Measurements from ENCODE around the gene WFDC1.

Gene WFDC1

GRCh38 chr16:84368308-84368996 is 73.8 kb downstream of the WFDC1 start, which contains the start of gene ATP2C2:
TSS of gene ATP2C2 (plus strand) at chr16:84368538. CDS start at chr16:84368616, 78 bp downstream.
- Histone ChIP-seq H2BK5ac (ENCODE audit: low read length) (no peak within 1 kb of the TSS), H2BK120ac (ENCODE audit: low read depth, low read length) (no peak within 1 kb of the TSS), H3K56ac (ENCODE audit: low read length) (peak within 1 kb of the TSS; percentile 81), H3K9ac (ENCODE audit: low read length) (peak within 1 kb of the TSS; percentile 57), H3K79me2 (ENCODE audit: control insufficient read depth, insufficient read depth, low read length) (no peaks in the 10 kb centered on the region), H3K79me1 (ENCODE audit: low read length) (no peaks in the 10 kb centered on the region), H3K27me3 (ENCODE audit: insufficient read depth, low read length, poor library complexity) (no peaks in the 10 kb centered on the region), H3K4me1 (ENCODE audit: control insufficient read depth, low read depth, low read length) (peaks cover 4% of the 10 kb centered on the region), H3K18ac (ENCODE audit: low read length) (no peak within 1 kb of the TSS), H3K4me2 (ENCODE audit: low read length) (peak within 1 kb of the TSS; percentile 74), H4K5ac (ENCODE audit: low read length) (no peak within 1 kb of the TSS), H3K23ac (ENCODE audit: low read length) (no peak within 1 kb of the TSS), H3K4ac (ENCODE audit: low read depth, low read length) (no peak within 1 kb of the TSS), H2AK5ac (ENCODE audit: low read length) (no peak within 1 kb of the TSS), H3K36me3 (ENCODE audit: control insufficient read depth, insufficient read depth, low read length) (no peaks in the 10 kb centered on the region), H3K4me3 (ENCODE audit: low read length) (peak within 1 kb of the TSS; percentile 20), H2BK15ac (replicated peaks; ENCODE audit: low read depth) (no peak within 1 kb of the TSS), H4K8ac (ENCODE audit: low read depth, low read length) (no peak within 1 kb of the TSS), H3K27ac (ENCODE audit: low read depth, low read length) (no peak within 1 kb of the TSS)
- no CpG with 5 or more reads among the region's 66 CpGs for WGBS (ENCODE audit: extremely low coverage, insufficient coverage, low lambda C conversion rate)
- peak; percentile 75 for DNase-seq

- Histone ChIP-seq H4K5ac (ENCODE audit: low read length) (no peak overlapping the region), H3K79me1 (ENCODE audit: low read length) (no peaks in the 10 kb centered on the region), H2BK120ac (ENCODE audit: low read depth, low read length) (no peak overlapping the region), H3K27me3 (ENCODE audit: insufficient read depth, low read length, poor library complexity) (no peaks in the 10 kb centered on the region), H3K4ac (ENCODE audit: low read depth, low read length) (no peak overlapping the region), H3K9ac (ENCODE audit: low read length) (no peak overlapping the region), H2BK15ac (replicated peaks; ENCODE audit: low read depth) (no peak overlapping the region), H3K79me2 (ENCODE audit: control insufficient read depth, insufficient read depth, low read length) (no peaks in the 10 kb centered on the region), H2BK5ac (ENCODE audit: low read length) (no peak overlapping the region), H3K4me2 (ENCODE audit: low read length) (no peak overlapping the region), H3K27ac (ENCODE audit: low read depth, low read length) (no peak overlapping the region), H3K23ac (ENCODE audit: low read length) (no peak overlapping the region), H3K4me3 (ENCODE audit: low read length) (no peak overlapping the region), H3K18ac (ENCODE audit: low read length) (no peak overlapping the region), H2AK5ac (ENCODE audit: low read length) (no peak overlapping the region), H3K36me3 (ENCODE audit: control insufficient read depth, insufficient read depth, low read length) (no peaks in the 10 kb centered on the region), H4K8ac (ENCODE audit: low read depth, low read length) (no peak overlapping the region), H3K56ac (ENCODE audit: low read length) (peak overlapping the region; percentile 34), H3K4me1 (ENCODE audit: control insufficient read depth, low read depth, low read length) (peaks cover 4% of the 10 kb centered on the region)
- no CpG with 5 or more reads among the region's 7 CpGs for WGBS (ENCODE audit: extremely low coverage, insufficient coverage, low lambda C conversion rate)
- no peak for DNase-seq
Measured at GRCh38 chr16:84369105-84369504, 74.4 kb downstream of the WFDC1 start.

DNA sequence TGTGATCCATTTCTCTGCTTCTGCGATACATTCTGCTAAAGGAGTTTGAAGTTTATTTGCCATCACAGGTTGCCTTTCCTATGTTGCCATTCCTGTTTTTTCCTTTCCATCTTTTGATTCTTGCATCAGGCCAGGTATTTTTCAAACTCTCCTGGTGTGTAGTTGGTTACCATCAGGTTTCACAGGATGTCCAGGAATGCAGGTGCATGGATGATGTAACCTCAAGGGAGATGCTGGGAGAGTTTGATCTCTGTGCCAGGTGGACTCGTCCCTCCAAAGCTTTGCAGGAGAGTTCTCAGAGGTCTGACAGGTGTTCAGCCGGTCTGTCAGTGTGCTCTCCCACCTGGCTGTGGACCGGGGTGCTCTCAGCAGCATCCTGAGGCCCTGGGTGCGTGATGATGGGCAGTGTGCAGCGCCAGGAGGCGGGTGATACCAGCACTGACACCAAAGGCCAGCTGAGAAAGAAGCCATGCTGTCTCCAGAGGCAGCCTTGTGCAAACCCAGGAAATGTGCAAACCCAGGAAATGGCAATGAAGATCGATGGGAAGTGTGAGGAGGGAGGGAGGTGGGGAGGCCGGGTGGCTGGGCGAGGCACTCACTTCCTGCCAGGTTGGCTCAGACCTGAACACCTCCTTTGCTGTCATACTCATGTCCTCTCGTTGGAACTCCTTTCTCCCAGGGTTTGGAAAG is 75.4 kb downstream of the WFDC1 start:
- Histone ChIP-seq H3K27ac (ENCODE audit: low read depth, low read length) (no peak overlapping the region), H3K4ac (ENCODE audit: low read depth, low read length) (no peak overlapping the region), H3K56ac (ENCODE audit: low read length) (no peak overlapping the region), H3K27me3 (ENCODE audit: insufficient read depth, low read length, poor library complexity) (no peaks in the 10 kb centered on the region), H3K9ac (ENCODE audit: low read length) (no peak overlapping the region), H3K79me1 (ENCODE audit: low read length) (no peaks in the 10 kb centered on the region), H2BK15ac (replicated peaks; ENCODE audit: low read depth) (no peak overlapping the region), H3K23ac (ENCODE audit: low read length) (no peak overlapping the region), H3K79me2 (ENCODE audit: control insufficient read depth, insufficient read depth, low read length) (no peaks in the 10 kb centered on the region), H4K5ac (ENCODE audit: low read length) (no peak overlapping the region), H3K4me2 (ENCODE audit: low read length) (no peak overlapping the region), H3K36me3 (ENCODE audit: control insufficient read depth, insufficient read depth, low read length) (no peaks in the 10 kb centered on the region), H3K4me1 (ENCODE audit: control insufficient read depth, low read depth, low read length) (peaks cover 4% of the 10 kb centered on the region), H4K8ac (ENCODE audit: low read depth, low read length) (no peak overlapping the region), H2BK5ac (ENCODE audit: low read length) (no peak overlapping the region), H2BK120ac (ENCODE audit: low read depth, low read length) (no peak overlapping the region), H3K4me3 (ENCODE audit: low read length) (no peak overlapping the region), H3K18ac (ENCODE audit: low read length) (no peak overlapping the region), H2AK5ac (ENCODE audit: low read length) (no peak overlapping the region)
- WGBS (ENCODE audit: extremely low coverage, insufficient coverage, low lambda C conversion rate) = no CpG with 5 or more reads among the region's 11 CpGs
- DNase-seq = peak; percentile 48

DNA sequence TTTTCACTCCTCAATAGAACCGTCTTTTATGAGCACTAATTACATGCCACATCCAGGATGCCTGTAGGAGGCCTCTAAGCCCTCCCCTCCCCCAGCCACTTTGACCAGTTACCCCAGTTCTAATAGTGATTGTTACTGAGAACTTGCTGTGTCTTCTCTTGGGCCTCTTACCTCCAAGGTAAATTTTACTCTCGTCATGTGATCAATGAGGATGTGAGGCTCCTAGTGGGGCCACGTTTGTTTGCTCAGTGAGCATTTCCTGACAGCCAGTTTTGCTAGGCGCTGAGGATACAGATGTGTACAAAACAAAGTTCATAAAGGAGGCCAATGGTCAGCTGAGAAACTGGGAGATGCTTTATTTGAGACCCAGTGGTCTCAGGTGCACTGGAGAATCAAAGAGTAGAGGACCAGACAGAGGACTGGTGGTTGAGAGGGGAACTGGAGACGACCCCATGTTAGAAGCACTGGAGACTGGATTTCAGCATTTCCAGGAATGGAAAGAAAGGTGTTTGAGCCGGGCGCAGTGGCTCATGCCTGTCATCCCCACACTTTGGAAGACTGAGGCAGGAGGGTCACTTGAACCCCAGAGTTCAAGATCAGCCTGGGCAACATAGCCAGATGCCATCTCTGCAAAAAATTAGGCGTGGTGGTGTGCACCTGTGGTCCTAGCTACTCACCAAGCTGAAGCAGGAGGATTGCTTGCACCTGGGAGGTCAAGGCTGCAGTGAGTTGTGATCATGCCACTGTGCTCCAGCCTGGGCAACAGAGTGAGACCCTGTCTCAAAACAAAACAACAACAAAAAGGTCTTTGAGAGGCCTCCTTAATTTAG is 76.3 kb downstream of the WFDC1 start:
- no peak overlapping the region for H2AK5ac ChIP-seq (ENCODE audit: low read length)
- no peak overlapping the region for H3K9ac ChIP-seq (ENCODE audit: low read length)
- H4K8ac ChIP-seq (ENCODE audit: low read depth, low read length) = no peak overlapping the region
- no peak overlapping the region for H3K4me2 ChIP-seq (ENCODE audit: low read length)
- no peak overlapping the region for H3K27ac ChIP-seq (ENCODE audit: low read depth, low read length)
- no peak overlapping the region for H3K56ac ChIP-seq (ENCODE audit: low read length)
- no CpG with 5 or more reads among the region's 8 CpGs for WGBS (ENCODE audit: extremely low coverage, insufficient coverage, low lambda C conversion rate)
- no peak overlapping the region for H3K4ac ChIP-seq (ENCODE audit: low read depth, low read length)
- H4K5ac ChIP-seq (ENCODE audit: low read length) = no peak overlapping the region
- H3K4me3 ChIP-seq (ENCODE audit: low read length) = no peak overlapping the region
- no peak overlapping the region for H2BK15ac ChIP-seq (replicated peaks; ENCODE audit: low read depth)
- H3K79me2 ChIP-seq (ENCODE audit: control insufficient read depth, insufficient read depth, low read length) = no peaks in the 10 kb centered on the region
- no peak overlapping the region for H2BK5ac ChIP-seq (ENCODE audit: low read length)
- H3K36me3 ChIP-seq (ENCODE audit: control insufficient read depth, insufficient read depth, low read length) = no peaks in the 10 kb centered on the region
- no peak overlapping the region for H3K23ac ChIP-seq (ENCODE audit: low read length)
- no peak for DNase-seq
- no peak overlapping the region for H2BK120ac ChIP-seq (ENCODE audit: low read depth, low read length)
- peaks cover 4% of the 10 kb centered on the region for H3K4me1 ChIP-seq (ENCODE audit: control insufficient read depth, low read depth, low read length)
- H3K18ac ChIP-seq (ENCODE audit: low read length) = no peak overlapping the region
- no peaks in the 10 kb centered on the region for H3K27me3 ChIP-seq (ENCODE audit: insufficient read depth, low read length, poor library complexity)
- no peaks in the 10 kb centered on the region for H3K79me1 ChIP-seq (ENCODE audit: low read length)

DNA sequence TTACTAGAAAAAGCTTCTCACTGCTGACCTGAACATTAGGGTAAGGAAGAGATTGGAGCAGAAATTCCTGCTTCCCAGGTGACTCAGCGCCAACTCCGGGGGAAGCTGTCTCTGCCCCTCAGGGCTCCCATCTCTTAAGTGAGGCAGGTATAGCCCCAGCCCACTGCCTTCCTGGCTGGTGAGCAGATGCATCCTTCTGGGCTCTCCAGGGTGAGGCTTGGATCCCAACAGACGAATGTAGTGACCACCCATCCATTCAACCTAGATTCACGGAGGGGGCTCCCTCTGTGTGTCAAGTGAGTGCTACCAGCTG is 76.8 kb downstream of the WFDC1 start:
- no peaks in the 10 kb centered on the region for H3K79me1 ChIP-seq (ENCODE audit: low read length)
- no peak overlapping the region for H2BK5ac ChIP-seq (ENCODE audit: low read length)
- no peak overlapping the region for H3K18ac ChIP-seq (ENCODE audit: low read length)
- H3K4me1 ChIP-seq (ENCODE audit: control insufficient read depth, low read depth, low read length) = peaks cover 4% of the 10 kb centered on the region
- no peak overlapping the region for H3K23ac ChIP-seq (ENCODE audit: low read length)
- no peak overlapping the region for H4K8ac ChIP-seq (ENCODE audit: low read depth, low read length)
- no peak overlapping the region for H3K4ac ChIP-seq (ENCODE audit: low read depth, low read length)
- no peak overlapping the region for H3K9ac ChIP-seq (ENCODE audit: low read length)
- H3K36me3 ChIP-seq (ENCODE audit: control insufficient read depth, insufficient read depth, low read length) = no peaks in the 10 kb centered on the region
- no CpG with 5 or more reads among the region's 4 CpGs for WGBS (ENCODE audit: extremely low coverage, insufficient coverage, low lambda C conversion rate)
- H3K27me3 ChIP-seq (ENCODE audit: insufficient read depth, low read length, poor library complexity) = no peaks in the 10 kb centered on the region
- H2AK5ac ChIP-seq (ENCODE audit: low read length) = no peak overlapping the region
- no peak overlapping the region for H3K27ac ChIP-seq (ENCODE audit: low read depth, low read length)
- DNase-seq = no peak
- no peak overlapping the region for H2BK15ac ChIP-seq (replicated peaks; ENCODE audit: low read depth)
- no peaks in the 10 kb centered on the region for H3K79me2 ChIP-seq (ENCODE audit: control insufficient read depth, insufficient read depth, low read length)
- H2BK120ac ChIP-seq (ENCODE audit: low read depth, low read length) = no peak overlapping the region
- no peak overlapping the region for H3K4me3 ChIP-seq (ENCODE audit: low read length)
- no peak overlapping the region for H3K56ac ChIP-seq (ENCODE audit: low read length)
- H3K4me2 ChIP-seq (ENCODE audit: low read length) = no peak overlapping the region
- no peak overlapping the region for H4K5ac ChIP-seq (ENCODE audit: low read length)
